GM12878 (cell line): Measurements from ENCODE around the gene MAP4K2. TPM values are rescaled to one million over a fixed set of nuclear protein-coding genes. Genes with fewer than 3 reads are reported as not detected.

ENCODE experiments used
- BACH1 ChIP-seq: fragments of 450-650 bp; IDR thresholded peaks from 2 replicates; pipeline ENCODE4 v1.6.1; 2017; ENCODE audit warnings: mild to moderate bottlenecking, borderline replicate concordance
- BCL11A ChIP-seq: IDR thresholded peaks from 2 replicates; pipeline ENCODE4 v1.6.1; 2011; ENCODE audit warnings: low read depth, low read length
- CBX3 ChIP-seq: fragments of 200-600 bp; sonication (generic); IDR thresholded peaks from 2 replicates; pipeline ENCODE4 v1.6.1; 2016; ENCODE audit warnings: low read depth, borderline replicate concordance
- CEBPB ChIP-seq, 2 experiments: fragments of 150-350 bp in 1 of 2; IDR thresholded peaks; 2 replicates each; pipeline ENCODE4 v1.6.1; 2012 to 2014; ENCODE audit warnings: low read depth in 2 of 2, low read length in 2 of 2, borderline replicate concordance in 1 of 2, inconsistent platforms in 1 of 2
- CHD2 ChIP-seq: IDR thresholded peaks from 2 replicates; pipeline ENCODE4 v1.6.1; 2011; ENCODE audit warnings: low read depth, low read length, improper control_type of control experiment, borderline replicate concordance
- EP300 ChIP-seq, 2 experiments: fragments of 150-350 bp in 1 of 2; IDR thresholded peaks; 2 replicates each; pipeline ENCODE4 v1.6.1; 2011 to 2012; ENCODE audit warnings: low read depth in 2 of 2, low read length in 2 of 2, borderline replicate concordance in 1 of 2, improper control_type of control experiment in 1 of 2, inconsistent platforms in 1 of 2; ENCODE audit not compliant: control insufficient read depth in 1 of 2
- FOS ChIP-seq: IDR thresholded peaks from 3 replicates; pipeline ENCODE4 v1.6.1; 2011; ENCODE audit warnings: borderline replicate concordance; ENCODE audit not compliant: insufficient read length; ENCODE audit errors: extremely low read depth
- GABPA ChIP-seq: IDR thresholded peaks from 2 replicates; pipeline ENCODE4 v1.6.1; 2014; ENCODE audit warnings: antibody characterized with exemption, low read depth, mild to moderate bottlenecking, inconsistent platforms
- HDAC2 ChIP-seq: fragments of 200-600 bp; sonication (generic); IDR thresholded peaks from 2 replicates; pipeline ENCODE4 v1.6.1; 2017
- JUND ChIP-seq: IDR thresholded peaks from 2 replicates; pipeline ENCODE4 v1.6.1; 2012; ENCODE audit warnings: low read depth, mild to moderate bottlenecking, low read length, improper control_type of control experiment, moderate library complexity
- KLF5 ChIP-seq: fragments of 450-650 bp; IDR thresholded peaks from 2 replicates; pipeline ENCODE4 v1.6.1; 2014; ENCODE audit warnings: mild to moderate bottlenecking; ENCODE audit not compliant: partially characterized antibody
- MEF2B ChIP-seq: fragments of 450-650 bp; IDR thresholded peaks from 2 replicates; pipeline ENCODE4 v1.6.1; 2018; ENCODE audit warnings: mild to moderate bottlenecking, moderate library complexity; ENCODE audit not compliant: partially characterized antibody, poor library complexity, severe bottlenecking
- NFXL1 ChIP-seq: fragments of 450-650 bp; IDR thresholded peaks from 2 replicates; pipeline ENCODE4 v1.6.1; 2017; ENCODE audit warnings: antibody characterized with exemption, mild to moderate bottlenecking, borderline replicate concordance
- NFYB ChIP-seq: IDR thresholded peaks from 2 replicates; pipeline ENCODE4 v1.6.1; 2011; ENCODE audit warnings: low read depth, mild to moderate bottlenecking, low read length, improper control_type of control experiment, moderate library complexity; ENCODE audit not compliant: insufficient read depth
- POLR2AphosphoS5 ChIP-seq: IDR thresholded peaks from 2 replicates; pipeline ENCODE4 v1.6.1; 2011; ENCODE audit warnings: mild to moderate bottlenecking, low read length, inconsistent platforms
- RB1 ChIP-seq: fragments of 450-650 bp; formaldehyde crosslinking; IDR thresholded peaks from 2 replicates; pipeline ENCODE4 v1.6.1; 2017; ENCODE audit warnings: mild to moderate bottlenecking, borderline replicate concordance
- RBBP5 ChIP-seq: fragments of 200-600 bp; sonication (generic); conservative IDR thresholded peaks from 2 replicates; pipeline ENCODE4 v1.6.1; 2016
- RELA ChIP-seq: fragments of 450-650 bp; IDR thresholded peaks from 2 replicates; pipeline ENCODE4 v1.8.0; 2014; ENCODE audit warnings: borderline replicate concordance; ENCODE audit not compliant: partially characterized antibody
- RUNX3 ChIP-seq: IDR thresholded peaks from 2 replicates; pipeline ENCODE4 v1.6.1; 2012; ENCODE audit warnings: low read length, inconsistent platforms
- SIN3A ChIP-seq: IDR thresholded peaks from 2 replicates; pipeline ENCODE4 v1.6.1; 2012; ENCODE audit warnings: low read depth, low read length, improper control_type of control experiment
- SMARCA5 ChIP-seq: fragments of 450-650 bp; IDR thresholded peaks from 2 replicates; pipeline ENCODE4 v1.6.1; 2017; ENCODE audit warnings: mild to moderate bottlenecking
- YY1 ChIP-seq: IDR thresholded peaks from 2 replicates; pipeline ENCODE4 v1.6.1; 2011; ENCODE audit warnings: low read depth, mild to moderate bottlenecking, low read length
- ZZZ3 ChIP-seq: IDR thresholded peaks from 2 replicates; pipeline ENCODE4 v1.6.1; 2011; ENCODE audit warnings: low read depth; ENCODE audit not compliant: control insufficient read depth, insufficient read length
- polyA plus RNA-seq, 11 experiments: library from polyadenylated mRNA; depleted of rRNA in 4 of 11; unstranded in 6 of 11; stranded (reverse) in 5 of 11; fragments of >200 nt; fragmentation: Nextera tagmentation in 4 of 11; fragmentation: Illumina TruSeq in 1 of 11; extraction: Ambion mirVana in 4 of 11; extraction: Trizol in 1 of 11; gene quantifications; 1 replicate in 1 of 11; 2 replicates in 10 of 11; pipeline versions ENCODE4 v1.2.1 to v1.2.3, GENCODE V29; 2011 to 2016; ENCODE audit warnings: inconsistent platforms in 2 of 11, missing spikeins in 2 of 11, low read depth in 1 of 11
- total RNA-seq, 4 experiments: library from RNA; depleted of rRNA in 3 of 4; stranded (reverse); fragments of >200 nt in 3 of 4; fragmentation: Illumina TruSeq in 1 of 4; extraction: Trizol in 1 of 4; gene quantifications; 2 replicates each; pipeline versions ENCODE4 v1.2.1 to v1.2.3, GENCODE V29; 2013 to 2021
- TF ChIP-seq, protein P1 (sequence below): IDR thresholded peaks from 2 replicates; pipeline ENCODE4 v1.6.1; 2012; ENCODE audit warnings: low read depth, low read length, improper control_type of control experiment
- TF ChIP-seq, protein P2 (sequence below): fragments of 450-650 bp; IDR thresholded peaks from 2 replicates; pipeline ENCODE4 v1.6.1; 2016; ENCODE audit warnings: mild to moderate bottlenecking
- TF ChIP-seq, protein P3 (sequence below): fragments of 450-650 bp; IDR thresholded peaks from 2 replicates; pipeline ENCODE4 v1.6.1; 2018; ENCODE audit warnings: borderline replicate concordance, mild to moderate bottlenecking; ENCODE audit not compliant: partially characterized antibody
- TF ChIP-seq, protein P4 (sequence below): IDR thresholded peaks from 2 replicates; pipeline ENCODE4 v1.6.1; 2011; ENCODE audit warnings: low read depth, mild to moderate bottlenecking, low read length, moderate library complexity, borderline replicate concordance; ENCODE audit errors: extremely low read depth

Gene MAP4K2
- total and polyA plus RNA-seq, 10 of the 15 experiments (the other 5 are each of a cell fraction or from before 2014, with no cell fraction given), result 0.98 to 78.1 (median 48.9) TPM

DNA sequence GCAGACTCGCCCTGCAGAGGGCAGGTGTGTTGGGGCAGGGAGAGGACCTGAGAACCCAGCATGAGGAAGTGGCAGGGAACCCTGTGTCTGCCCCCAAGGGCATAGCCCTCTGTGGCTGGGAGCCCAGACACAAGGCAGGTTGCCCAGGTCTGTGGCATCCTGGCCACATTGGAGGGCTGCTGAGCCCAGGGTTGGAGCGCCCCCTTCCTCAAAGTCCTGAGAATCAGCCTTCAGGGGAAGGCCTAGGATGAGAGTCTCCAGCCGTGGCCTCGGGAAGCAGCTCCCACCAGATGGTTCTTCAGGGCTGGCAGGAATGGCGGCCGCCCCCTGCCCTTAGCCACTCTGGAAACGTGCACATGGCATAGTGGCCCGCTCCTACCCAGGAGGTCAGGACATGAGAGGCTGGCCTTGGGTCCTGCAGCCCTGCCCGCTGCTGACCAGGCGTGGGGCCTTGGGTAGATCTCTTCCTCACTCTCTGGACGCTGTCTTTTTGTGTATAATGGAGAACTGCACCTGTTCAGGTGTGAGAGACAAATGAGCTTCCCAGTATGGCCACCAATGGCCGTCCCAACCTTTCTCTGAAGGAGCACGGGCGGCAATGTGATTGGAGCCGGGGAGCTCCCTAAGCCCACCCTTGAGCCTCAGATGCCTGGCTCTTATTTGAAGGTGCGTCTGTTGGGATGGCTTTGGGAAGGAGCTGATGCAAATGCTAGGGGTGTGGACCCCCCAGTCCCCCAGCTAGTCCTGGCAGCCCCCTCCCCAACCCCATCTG, 46.0 kb upstream of the MAP4K2 start (continued):
- no peak for TF ChIP-seq FOS
- no peak for TF ChIP-seq NFYB
- TF ChIP-seq CHD2, result 0 out of 2 replicates have a peak, but pooled peaks have one; percentile 35
- no peak for TF ChIP-seq SIN3A
- TF ChIP-seq RELA, result no peak
- no peak for TF ChIP-seq KLF5
- TF ChIP-seq, protein P1, sequence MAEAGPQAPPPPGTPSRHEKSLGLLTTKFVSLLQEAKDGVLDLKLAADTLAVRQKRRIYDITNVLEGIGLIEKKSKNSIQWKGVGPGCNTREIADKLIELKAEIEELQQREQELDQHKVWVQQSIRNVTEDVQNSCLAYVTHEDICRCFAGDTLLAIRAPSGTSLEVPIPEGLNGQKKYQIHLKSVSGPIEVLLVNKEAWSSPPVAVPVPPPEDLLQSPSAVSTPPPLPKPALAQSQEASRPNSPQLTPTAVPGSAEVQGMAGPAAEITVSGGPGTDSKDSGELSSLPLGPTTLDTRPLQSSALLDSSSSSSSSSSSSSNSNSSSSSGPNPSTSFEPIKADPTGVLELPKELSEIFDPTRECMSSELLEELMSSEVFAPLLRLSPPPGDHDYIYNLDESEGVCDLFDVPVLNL, result no peak
- no peak for TF ChIP-seq POLR2AphosphoS5
- TF ChIP-seq CEBPB (IDR thresholded peaks at IDR 0.05; ENCODE audit: borderline replicate concordance in 1 of 2, low read depth in 2 of 2, low read length in 2 of 2), result no peak
- TF ChIP-seq JUND, result no peak
- TF ChIP-seq RB1, result 0 out of 2 replicates have a peak, but pooled peaks have one; percentile 19
- TF ChIP-seq YY1, result no peak
- TF ChIP-seq RUNX3, result no peak
- no peak for TF ChIP-seq SMARCA5
- no peak for TF ChIP-seq RBBP5
- no peak for TF ChIP-seq CBX3
- no peak for TF ChIP-seq BACH1
- no peak for TF ChIP-seq HDAC2
- no peak for TF ChIP-seq NFXL1
- TF ChIP-seq, protein P2, sequence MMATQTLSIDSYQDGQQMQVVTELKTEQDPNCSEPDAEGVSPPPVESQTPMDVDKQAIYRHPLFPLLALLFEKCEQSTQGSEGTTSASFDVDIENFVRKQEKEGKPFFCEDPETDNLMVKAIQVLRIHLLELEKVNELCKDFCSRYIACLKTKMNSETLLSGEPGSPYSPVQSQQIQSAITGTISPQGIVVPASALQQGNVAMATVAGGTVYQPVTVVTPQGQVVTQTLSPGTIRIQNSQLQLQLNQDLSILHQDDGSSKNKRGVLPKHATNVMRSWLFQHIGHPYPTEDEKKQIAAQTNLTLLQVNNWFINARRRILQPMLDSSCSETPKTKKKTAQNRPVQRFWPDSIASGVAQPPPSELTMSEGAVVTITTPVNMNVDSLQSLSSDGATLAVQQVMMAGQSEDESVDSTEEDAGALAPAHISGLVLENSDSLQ, result no peak
- TF ChIP-seq GABPA, result no peak
- TF ChIP-seq EP300 (IDR thresholded peaks at IDR 0.05; ENCODE audit: borderline replicate concordance in 1 of 2, control insufficient read depth in 1 of 2, low read depth in 2 of 2, low read length in 2 of 2), result no peak
- peak; percentile 72 for TF ChIP-seq MEF2B
- TF ChIP-seq, protein P3, sequence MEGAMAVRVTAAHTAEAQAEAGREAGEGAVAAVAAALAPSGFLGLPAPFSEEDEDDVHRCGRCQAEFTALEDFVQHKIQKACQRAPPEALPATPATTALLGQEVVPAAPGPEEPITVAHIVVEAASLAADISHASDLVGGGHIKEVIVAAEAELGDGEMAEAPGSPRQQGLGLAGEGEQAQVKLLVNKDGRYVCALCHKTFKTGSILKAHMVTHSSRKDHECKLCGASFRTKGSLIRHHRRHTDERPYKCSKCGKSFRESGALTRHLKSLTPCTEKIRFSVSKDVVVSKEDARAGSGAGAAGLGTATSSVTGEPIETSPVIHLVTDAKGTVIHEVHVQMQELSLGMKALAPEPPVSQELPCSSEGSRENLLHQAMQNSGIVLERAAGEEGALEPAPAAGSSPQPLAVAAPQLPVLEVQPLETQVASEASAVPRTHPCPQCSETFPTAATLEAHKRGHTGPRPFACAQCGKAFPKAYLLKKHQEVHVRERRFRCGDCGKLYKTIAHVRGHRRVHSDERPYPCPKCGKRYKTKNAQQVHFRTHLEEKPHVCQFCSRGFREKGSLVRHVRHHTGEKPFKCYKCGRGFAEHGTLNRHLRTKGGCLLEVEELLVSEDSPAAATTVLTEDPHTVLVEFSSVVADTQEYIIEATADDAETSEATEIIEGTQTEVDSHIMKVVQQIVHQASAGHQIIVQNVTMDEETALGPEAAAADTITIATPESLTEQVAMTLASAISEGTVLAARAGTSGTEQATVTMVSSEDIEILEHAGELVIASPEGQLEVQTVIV, result no peak
- TF ChIP-seq, protein P4, sequence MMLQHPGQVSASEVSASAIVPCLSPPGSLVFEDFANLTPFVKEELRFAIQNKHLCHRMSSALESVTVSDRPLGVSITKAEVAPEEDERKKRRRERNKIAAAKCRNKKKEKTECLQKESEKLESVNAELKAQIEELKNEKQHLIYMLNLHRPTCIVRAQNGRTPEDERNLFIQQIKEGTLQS, result no peak
- no peak for TF ChIP-seq ZZZ3
- 0 out of 2 replicates have a peak, but pooled peaks have one; percentile 23 for TF ChIP-seq BCL11A
